Endothelial cell (in vitro differentiated cells): ENCODE results near the gene TBC1D22A. TPM values are rescaled to one million over a fixed set of nuclear protein-coding genes. Genes with fewer than 3 reads are reported as not detected.

ENCODE experiments used
- DNase-seq: peaks from one replicate; pipeline ENCODE4 v3.0.0; 2021; ENCODE audit warnings: low spot score
- H3K27ac Mint-ChIP-seq: one replicate; pipeline ENCODE4 v1.8.0; 2021; ENCODE audit warnings: mixed read lengths, inconsistent platforms; ENCODE audit not compliant: unreplicated experiment
- H3K27me3 Mint-ChIP-seq: one replicate; pipeline ENCODE4 v1.8.0; 2021; ENCODE audit warnings: mild to moderate bottlenecking, moderate library complexity, mixed read lengths, inconsistent platforms; ENCODE audit not compliant: unreplicated experiment
- H3K36me3 Mint-ChIP-seq: one replicate; pipeline ENCODE4 v1.8.0; 2021; ENCODE audit warnings: mild to moderate bottlenecking, low read depth, mixed read lengths, inconsistent platforms; ENCODE audit not compliant: unreplicated experiment
- H3K4me1 Mint-ChIP-seq: one replicate; pipeline ENCODE4 v1.8.0; 2021; ENCODE audit warnings: mild to moderate bottlenecking, mixed read lengths, inconsistent platforms; ENCODE audit not compliant: unreplicated experiment
- H3K4me3 Mint-ChIP-seq: one replicate; pipeline ENCODE4 v1.8.0; 2021; ENCODE audit warnings: mild to moderate bottlenecking, mixed read lengths, inconsistent platforms; ENCODE audit not compliant: unreplicated experiment
- H3K9me3 Mint-ChIP-seq: one replicate; pipeline ENCODE4 v1.8.0; 2021; ENCODE audit warnings: mixed read lengths, inconsistent platforms; ENCODE audit not compliant: unreplicated experiment
- CTCF ChIP-seq: fragments of 200-600 bp; sonication (generic); IDR thresholded peaks from one replicate; pipeline ENCODE4 v1.5.0; 2021; ENCODE audit warnings: antibody characterized with exemption; ENCODE audit not compliant: unreplicated experiment
- total RNA-seq: library from RNA; stranded (reverse); fragmentation: NEBNext Ultra II Directional; extraction: Animal tissue kit (Norgen Biotek cat#: 25700); gene quantifications from one replicate; pipeline ENCODE4 v1.2.1, GENCODE V29; 2021; ENCODE audit not compliant: unreplicated experiment

TBC1D22A gene
- total RNA-seq, 1 donor from 2014 or later, result 25.3 TPM

GRCh38 chr22:46851311-46851710 lies 88.9 kb downstream of the TBC1D22A start:
- DNase-seq, result no peak
- Mint-ChIP-seq H3K4me1 (peaks cover 15% of the 10 kb centered on the region), H3K4me3 (no peak overlapping the region), H3K36me3 (peaks cover 18% of the 10 kb centered on the region), H3K27me3 (peaks cover 3% of the 10 kb centered on the region), H3K27ac (no peak overlapping the region), H3K9me3 (no peaks in the 10 kb centered on the region)
- TF ChIP-seq CTCF, result no peak

- Mint-ChIP-seq H3K36me3 (peaks cover 18% of the 10 kb centered on the region), H3K4me1 (peaks cover 13% of the 10 kb centered on the region), H3K4me3 (no peak overlapping the region), H3K27ac (no peak overlapping the region), H3K9me3 (no peaks in the 10 kb centered on the region), H3K27me3 (peaks cover 3% of the 10 kb centered on the region)
- DNase-seq, result no peak
- TF ChIP-seq CTCF, result no peak
These were observed 89.5 kb downstream of the TBC1D22A start for GRCh38 chr22:46851941-46852340.

- H3K27ac Mint-ChIP-seq, result no peak overlapping the region
- peaks cover 13% of the 10 kb centered on the region for H3K4me1 Mint-ChIP-seq
- H3K27me3 Mint-ChIP-seq, result peaks cover 3% of the 10 kb centered on the region
- TF ChIP-seq CTCF, result no peak
- no peak for DNase-seq
- no peaks in the 10 kb centered on the region for H3K9me3 Mint-ChIP-seq
- H3K4me3 Mint-ChIP-seq, result no peak overlapping the region
- H3K36me3 Mint-ChIP-seq, result peaks cover 18% of the 10 kb centered on the region
These were observed 90.3 kb downstream of the TBC1D22A start for GRCh38 chr22:46852771-46853170.

GRCh38 chr22:46853191-46853590 lies 90.7 kb downstream of the TBC1D22A start:
- TF ChIP-seq CTCF, result no peak
- H3K4me1 Mint-ChIP-seq, result peaks cover 13% of the 10 kb centered on the region
- no peak overlapping the region for H3K4me3 Mint-ChIP-seq
- peaks cover 3% of the 10 kb centered on the region for H3K27me3 Mint-ChIP-seq
- no peaks in the 10 kb centered on the region for H3K9me3 Mint-ChIP-seq
- no peak for DNase-seq
- H3K36me3 Mint-ChIP-seq, result peaks cover 18% of the 10 kb centered on the region
- no peak overlapping the region for H3K27ac Mint-ChIP-seq

GRCh38 chr22:46854125-46854870 lies 91.8 kb downstream of the TBC1D22A start:
- Mint-ChIP-seq H3K36me3 (peaks cover 18% of the 10 kb centered on the region), H3K9me3 (no peaks in the 10 kb centered on the region), H3K27me3 (peaks cover 3% of the 10 kb centered on the region), H3K27ac (peak overlapping the region; percentile 82), H3K4me3 (no peak overlapping the region), H3K4me1 (peaks cover 13% of the 10 kb centered on the region)
- TF ChIP-seq CTCF, result no peak
- no peak for DNase-seq
